Fibroblast of gingiva (primary cell): ENCODE results near the gene SMC4.
"Not testable (repeated sequence)": the region's sequence is repeated elsewhere in the genome, so short reads cannot be mapped to it uniquely, and the experiment has no call there.

Source experiments
- DNase-seq: peaks from one replicate; pipeline ENCODE4 v3.0.0-alpha.2; 2011; ENCODE audit warnings: low read depth

Gene SMC4

GRCh38 chr3:160446522-160447056 lies 47.1 kb downstream of the SMC4 start:
- DNase-seq, result no peak

GRCh38 chr3:160447544-160447943 lies 48.1 kb downstream of the SMC4 start:
- DNase-seq, result peak; percentile 26

DNA sequence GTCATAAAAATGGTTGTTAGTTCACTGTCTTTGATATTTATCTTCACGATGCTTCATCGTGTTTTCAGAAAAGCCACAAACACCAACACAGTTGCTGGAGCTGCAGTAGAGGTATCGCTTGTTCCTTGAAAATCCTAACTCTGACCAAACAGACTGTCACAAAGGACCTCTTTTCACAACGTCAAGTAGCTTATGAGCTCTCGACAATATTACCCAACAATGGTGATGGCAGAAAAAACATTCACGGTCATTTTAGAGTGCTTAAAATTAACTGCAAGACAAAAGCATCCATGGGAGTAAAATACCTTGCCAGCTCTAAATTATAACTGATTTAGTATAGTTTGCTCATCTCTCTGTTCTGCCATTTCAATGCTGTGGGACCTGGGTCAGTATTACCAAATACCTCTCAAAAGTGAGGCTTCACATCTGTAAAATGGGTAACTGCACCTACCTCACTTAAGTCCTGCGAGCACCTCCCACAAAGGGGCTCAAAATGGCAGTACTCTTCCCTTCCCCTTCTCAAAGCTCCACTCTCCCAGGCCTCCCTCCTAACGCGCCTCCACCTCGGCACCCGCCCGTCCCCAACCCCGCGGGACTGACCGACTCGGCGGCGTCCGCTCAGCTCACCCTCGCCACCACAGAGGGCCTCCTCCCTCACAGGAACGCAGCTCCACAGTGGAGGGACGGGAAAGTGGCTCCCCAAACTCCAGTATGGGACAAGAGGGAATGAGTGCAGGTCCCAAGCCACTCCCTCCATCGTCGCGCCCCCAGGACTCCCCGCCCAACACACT lies 49.6 kb downstream of the SMC4 start:
- DNase-seq, result peak; percentile 33

DNA sequence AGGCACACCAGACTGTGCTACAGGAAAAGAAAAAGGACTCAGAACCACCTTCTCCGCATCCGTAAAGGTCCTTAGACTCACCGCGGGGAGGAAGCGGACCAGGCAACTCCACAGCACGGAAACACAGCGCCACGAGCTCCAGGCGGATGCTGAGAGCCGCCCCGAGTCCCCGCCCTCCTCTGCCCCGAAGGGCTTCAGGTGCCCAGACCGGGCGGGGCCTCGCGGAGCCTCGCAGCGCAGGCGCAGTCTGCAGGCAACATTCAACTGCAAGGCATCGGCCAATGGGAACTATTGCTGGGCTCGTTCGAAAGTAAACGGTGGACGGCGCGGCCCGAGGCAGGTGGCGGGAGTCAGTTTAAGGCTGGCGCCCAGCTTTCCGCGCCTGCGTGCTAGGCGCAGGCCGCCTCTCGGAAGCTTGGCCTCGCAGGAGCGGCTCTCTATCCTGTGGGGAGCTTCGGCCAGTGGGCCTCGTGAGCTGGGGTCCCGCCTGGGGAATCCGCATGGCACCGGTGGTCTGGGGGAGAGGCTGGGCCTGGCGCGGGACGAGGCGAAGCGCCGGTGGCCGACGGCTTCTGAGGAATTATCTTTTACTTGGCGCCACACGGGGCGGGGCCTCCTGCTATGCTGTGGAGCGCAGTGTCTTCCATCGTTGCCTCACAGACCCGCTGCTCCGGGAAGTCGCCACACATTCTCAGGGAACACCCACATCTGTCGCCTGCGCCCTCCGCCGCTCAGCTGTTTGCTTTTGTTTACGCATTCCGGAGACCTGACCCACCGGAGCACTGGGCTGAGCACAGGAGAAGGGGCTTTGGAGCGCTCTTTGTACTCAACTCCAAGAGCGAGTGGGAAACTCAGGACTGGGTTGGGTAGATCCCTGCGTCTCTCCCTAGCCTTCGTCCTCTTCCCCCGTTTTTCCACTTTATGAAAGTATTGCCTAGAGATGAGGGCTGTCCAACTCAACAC lies 50.5 kb downstream of the SMC4 start, which contains the start of gene TRIM59:
TSS of gene TRIM59 (minus strand) at position 151 of the 963 bp plus-strand sequence. CDS start 10,603 bp downstream, outside the sequence.
- DNase-seq, result peak; percentile 96

GRCh38 chr3:160450846-160451245 lies 51.4 kb downstream of the SMC4 start:
- DNase-seq, result peak; percentile 92

DNA sequence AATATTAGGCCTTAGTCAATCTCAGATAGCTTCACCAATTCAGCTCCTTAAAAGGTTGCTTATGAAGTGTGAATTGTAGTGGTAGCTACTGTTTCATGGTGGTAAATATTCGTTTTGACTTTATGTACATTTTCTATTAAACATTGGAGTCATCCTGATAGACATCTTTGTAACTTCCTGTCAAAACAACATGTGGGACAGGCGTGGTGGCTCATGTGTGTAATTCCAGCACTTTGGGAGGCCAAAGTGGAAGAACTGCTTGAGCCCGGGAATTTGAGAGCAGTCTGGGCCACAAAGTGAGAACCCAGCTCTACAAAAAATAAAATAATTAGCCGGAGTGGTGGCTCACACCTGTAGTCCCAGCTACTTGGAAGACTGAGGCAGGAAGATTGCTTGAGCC lies 52.2 kb downstream of the SMC4 start:
- DNase-seq, result no peak

- not testable (repeated sequence) for DNase-seq
These were observed 52.8 kb downstream of the SMC4 start for GRCh38 chr3:160452251-160452650.

DNA sequence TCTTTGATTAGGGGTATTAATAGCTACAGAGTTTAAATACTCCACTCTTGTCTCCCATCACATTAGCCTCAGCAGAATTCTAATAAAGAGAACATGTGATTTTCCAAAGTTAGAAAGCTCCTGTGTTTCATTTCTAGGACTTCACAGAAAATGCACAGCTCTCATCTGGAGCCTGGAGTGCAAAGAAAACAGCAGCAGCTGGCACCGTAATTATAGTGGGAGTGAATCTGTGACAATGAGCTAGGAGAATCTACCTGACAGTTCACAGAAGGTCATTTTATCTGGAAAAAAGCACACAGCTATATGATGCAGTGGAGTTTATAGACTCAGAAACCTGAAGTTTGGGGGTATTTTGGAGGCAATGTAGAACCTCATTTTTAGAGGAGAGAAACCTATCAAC lies 55.5 kb downstream of the SMC4 start:
- DNase-seq, result no peak

DNA sequence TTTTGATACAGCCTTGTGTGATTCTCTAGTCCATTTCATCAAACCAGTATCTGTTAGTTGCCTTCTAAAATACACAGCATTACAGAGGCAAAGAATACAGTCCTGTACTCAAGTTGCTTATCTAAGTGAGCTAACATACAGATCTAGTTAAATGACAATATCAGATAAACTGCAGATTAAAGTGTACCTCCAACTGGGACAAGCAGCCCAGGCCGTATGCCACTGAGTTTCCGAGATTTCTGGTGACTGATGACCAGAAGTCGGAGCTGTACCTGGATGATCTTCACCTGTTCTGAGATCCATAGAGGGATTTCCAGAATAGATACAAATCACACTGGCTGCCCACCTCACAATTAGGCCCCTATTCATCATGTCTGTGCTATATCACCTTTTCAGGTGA lies 56.4 kb downstream of the SMC4 start:
- no peak for DNase-seq

- no peak for DNase-seq
These were observed 58.7 kb downstream of the SMC4 start for GRCh38 chr3:160458151-160458550.

DNA sequence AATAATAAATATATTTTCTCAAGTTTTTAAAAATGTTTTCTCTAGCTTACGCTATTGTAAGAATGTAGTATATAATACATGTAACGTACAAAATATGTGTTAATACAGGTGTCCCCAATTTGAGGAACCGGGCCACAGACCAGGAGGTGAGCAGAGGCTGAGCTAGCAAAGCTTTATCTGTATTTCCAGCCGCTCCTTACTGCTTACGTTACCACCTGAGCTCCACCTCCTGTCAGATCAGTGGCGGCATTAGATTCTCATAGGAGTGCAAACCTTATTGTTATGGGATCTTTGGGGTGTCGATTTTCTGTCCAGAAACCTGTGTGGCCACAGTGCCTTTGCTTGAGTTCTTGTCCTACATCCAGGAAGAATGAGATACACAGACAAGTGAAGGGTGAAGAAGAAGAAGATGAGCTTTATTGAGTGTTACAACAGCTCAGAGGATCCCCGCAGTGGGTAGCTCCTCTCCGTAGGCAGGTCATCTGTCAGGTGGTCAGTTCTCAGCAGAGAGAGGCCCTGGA lies 60.1 kb downstream of the SMC4 start:
- DNase-seq, result no peak

DNA sequence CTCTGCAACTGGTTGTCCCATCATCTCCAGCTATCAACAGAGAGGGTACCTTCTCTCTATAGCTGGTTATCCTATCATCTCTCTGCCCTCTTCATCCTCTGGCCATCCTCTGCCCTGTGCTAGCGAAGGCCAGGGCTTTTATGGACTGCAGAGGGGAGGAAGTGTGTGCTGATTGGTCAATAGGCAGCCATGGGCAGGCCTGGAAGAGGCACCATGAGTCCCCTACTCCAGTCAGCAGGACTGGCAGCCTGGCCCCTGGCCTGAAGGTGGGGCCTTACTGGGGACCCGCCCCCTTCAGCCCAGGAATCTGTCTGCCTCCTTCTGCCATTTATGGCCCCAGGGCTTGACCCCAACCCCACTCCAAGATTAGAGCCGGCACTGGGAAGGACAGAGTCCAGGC lies 60.6 kb downstream of the SMC4 start:
- no peak for DNase-seq

GRCh38 chr3:160464321-160464720 lies 64.9 kb downstream of the SMC4 start:
- DNase-seq, result no peak

DNA sequence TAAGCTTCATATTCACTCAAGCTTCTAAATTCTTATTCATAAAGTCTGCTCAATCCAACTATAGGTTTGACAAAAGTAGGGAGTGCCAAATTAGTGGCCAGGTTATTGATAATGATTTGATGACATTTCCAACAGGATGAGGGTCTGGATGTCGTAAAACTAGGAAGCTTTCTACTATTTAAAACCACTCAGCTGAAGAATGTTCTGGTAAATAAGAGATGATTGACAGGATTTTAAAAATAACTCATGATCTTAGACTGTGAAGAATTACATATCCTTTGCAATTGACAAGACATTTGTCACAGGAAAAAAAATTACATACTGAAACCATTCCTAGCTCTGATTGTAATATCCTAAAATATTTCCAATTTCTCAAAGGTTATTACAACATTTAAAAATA lies 65.5 kb downstream of the SMC4 start:
- no peak for DNase-seq

DNA sequence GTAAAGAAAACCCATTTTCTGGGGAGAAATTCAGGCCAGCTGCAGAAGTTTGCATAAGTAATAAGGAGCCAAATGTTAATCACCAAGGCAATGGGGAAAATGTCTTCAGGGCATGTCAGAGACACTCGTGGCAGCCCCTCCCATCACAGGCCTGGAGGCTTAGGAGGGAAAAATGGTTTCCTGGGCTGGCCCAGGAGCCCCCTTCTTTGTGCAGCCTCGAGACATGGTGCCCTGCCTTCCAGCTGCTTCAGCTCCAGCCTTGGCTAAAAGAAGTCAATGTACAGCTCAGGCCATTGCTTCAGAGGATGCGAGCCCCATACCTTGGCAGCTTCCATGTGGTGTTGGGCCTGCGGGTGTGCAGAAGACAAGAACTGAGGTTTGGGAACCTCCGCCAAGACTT lies 70.7 kb downstream of the SMC4 start:
- DNase-seq, result no peak

DNA sequence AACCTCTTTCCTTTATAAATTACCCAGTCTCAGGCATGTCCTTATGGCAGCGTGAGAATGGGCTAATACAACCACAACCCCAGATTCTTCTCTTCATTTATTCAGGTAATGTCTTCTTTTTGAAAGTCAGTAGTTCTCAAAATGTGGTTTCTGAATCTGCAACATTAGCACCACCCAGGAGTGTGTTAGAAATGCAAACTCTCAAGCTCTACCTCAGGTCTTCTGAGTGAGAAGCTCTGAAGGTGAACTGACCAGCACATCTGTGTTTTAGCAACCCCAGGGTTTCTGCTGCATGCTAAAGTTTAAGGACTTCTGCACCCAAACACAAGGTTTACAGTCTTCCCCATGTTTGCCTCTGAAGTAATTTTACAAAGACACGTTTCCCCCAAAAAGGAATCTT lies 72.4 kb downstream of the SMC4 start:
- no peak for DNase-seq

DNA sequence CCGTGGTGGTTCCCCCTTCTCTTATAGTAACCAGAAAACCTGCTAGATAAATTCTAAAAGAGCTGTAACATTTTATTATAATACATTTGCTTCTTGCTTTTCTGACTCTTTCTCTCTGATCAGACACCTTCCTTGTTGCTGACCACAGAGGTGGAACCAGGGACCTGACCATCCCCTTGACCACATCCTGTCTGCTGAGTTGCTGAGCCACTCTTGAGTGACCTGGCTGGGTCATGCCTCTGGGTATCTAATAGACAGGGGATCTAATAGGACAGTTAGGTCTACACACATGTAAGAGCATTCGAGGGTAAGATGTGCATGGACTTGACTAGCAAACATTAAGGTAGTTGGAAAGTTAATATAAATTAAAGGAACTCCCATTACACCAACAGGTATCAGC lies 72.9 kb downstream of the SMC4 start:
- no peak for DNase-seq

DNA sequence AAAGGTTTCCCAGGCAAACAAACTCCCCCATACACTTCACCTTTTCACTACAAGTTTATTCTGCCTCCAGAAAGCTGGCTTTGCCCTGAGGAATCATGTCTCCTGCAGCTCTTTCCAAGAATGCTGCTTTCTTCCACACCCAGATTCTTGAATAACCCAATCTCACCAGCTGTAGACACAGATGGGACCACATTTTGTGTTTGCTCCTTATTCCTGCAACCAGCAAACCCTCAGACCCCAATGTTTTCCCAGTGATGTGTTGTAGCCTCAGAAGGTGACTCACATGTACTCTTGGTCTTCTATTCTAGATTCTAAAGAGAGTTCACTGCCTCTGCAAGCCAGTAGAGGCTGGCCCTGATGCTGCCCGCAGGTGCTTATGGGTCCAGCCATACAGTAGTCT lies 73.8 kb downstream of the SMC4 start:
- DNase-seq, result no peak

DNA sequence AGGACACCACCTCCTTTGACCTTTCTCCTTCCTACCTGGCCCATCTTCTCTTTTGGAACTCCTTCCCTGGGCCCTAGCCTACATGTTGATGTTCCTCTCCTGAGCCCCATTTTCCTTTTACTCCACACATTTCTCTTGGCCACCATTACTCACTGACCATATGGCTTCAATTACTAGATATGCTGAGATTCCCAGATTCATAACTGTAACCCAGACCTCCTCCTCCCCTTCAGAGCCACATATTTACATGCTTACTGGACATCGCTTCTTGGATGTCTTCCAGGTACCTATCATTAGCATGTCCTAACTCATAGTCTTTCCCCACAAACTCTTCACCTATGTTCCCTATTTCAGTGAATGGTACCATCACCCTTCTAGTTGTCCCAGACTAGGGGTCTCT lies 74.5 kb downstream of the SMC4 start:
- peak; percentile 94 for DNase-seq

DNA sequence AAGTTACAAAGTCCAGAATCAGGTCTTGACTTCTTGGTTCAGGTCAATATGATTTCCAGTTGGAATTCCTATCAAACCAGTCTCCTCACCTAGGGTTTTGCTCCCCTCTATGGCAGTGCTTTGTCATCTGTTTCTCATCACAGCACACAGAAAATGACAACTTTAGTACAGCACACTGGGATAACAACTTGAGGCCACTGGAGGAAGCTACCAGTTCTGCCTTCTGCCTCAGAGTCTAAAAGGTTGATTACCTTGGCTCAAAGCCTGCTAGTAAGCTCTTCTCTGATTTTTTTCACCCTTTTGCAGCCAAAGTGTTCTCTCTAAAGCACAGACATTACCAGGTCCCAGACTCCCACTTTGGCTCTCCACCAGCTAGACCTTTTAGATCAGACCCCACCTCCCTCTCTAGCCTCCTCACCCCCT lies 75.0 kb downstream of the SMC4 start:
- peak; percentile 36 for DNase-seq

- no peak for DNase-seq
These were observed 75.7 kb downstream of the SMC4 start for GRCh38 chr3:160475153-160475552.

GRCh38 chr3:160475884-160476283 lies 76.4 kb downstream of the SMC4 start:
- no peak for DNase-seq
